PC-9 (cell line): ENCODE results near the gene CA4.

Source experiments
- EZH2 ChIP-seq: fragments of 200-600 bp; sonication (generic); IDR thresholded peaks from 2 replicates; pipeline ENCODE4 v1.8.0; 2017; ENCODE audit warnings: antibody characterized with exemption, low read depth
- TF ChIP-seq, protein P1 (sequence below): fragments of 200-600 bp; sonication (generic); conservative IDR thresholded peaks from 2 replicates; pipeline ENCODE4 v1.6.1; 2017; ENCODE audit warnings: mixed run types, antibody characterized with exemption, mild to moderate bottlenecking, moderate library complexity

DNA sequence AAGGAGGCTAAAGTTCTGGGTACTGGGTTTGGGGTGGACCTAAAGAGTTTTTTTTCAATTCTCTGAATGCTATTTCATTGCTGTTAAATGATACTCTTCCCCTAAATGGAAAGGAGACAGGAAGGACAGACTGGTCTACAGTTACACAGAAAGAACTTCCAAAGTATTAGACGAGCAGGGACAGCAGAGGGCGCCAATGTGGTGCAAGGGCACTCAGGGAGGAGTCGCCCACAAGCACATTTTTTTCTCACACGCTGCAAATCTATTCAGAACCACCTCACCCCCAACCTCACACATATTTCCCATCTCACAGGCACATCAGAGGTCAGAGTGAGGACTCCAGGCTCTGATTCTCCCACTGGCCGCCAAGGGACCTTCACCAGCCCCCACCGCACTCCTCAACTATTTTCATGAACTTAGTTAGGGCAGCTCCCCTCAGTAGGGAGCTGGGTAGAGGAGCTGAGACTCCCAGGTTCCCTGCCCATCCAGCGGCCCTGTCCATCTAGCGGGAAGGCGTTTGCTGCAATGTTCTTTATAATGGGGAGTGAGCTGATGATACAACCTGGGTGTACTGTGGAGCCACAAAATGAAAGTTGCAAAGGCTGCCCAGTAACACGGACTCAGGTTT lies 6.8 kb upstream of the CA4 start:
- TF ChIP-seq, protein P1, sequence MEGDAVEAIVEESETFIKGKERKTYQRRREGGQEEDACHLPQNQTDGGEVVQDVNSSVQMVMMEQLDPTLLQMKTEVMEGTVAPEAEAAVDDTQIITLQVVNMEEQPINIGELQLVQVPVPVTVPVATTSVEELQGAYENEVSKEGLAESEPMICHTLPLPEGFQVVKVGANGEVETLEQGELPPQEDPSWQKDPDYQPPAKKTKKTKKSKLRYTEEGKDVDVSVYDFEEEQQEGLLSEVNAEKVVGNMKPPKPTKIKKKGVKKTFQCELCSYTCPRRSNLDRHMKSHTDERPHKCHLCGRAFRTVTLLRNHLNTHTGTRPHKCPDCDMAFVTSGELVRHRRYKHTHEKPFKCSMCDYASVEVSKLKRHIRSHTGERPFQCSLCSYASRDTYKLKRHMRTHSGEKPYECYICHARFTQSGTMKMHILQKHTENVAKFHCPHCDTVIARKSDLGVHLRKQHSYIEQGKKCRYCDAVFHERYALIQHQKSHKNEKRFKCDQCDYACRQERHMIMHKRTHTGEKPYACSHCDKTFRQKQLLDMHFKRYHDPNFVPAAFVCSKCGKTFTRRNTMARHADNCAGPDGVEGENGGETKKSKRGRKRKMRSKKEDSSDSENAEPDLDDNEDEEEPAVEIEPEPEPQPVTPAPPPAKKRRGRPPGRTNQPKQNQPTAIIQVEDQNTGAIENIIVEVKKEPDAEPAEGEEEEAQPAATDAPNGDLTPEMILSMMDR: peak; percentile 82
- TF ChIP-seq EZH2: no peak
